ENCODE results near the gene PLAAT2.
A peak's percentile ranks its signal among the peaks of the same experiment; 100 is the strongest.
"Not testable (repeated sequence)": the region's sequence is repeated elsewhere in the genome, so short reads cannot be mapped to it uniquely, and the experiment has no call there.

Gene PLAAT2

DNA sequence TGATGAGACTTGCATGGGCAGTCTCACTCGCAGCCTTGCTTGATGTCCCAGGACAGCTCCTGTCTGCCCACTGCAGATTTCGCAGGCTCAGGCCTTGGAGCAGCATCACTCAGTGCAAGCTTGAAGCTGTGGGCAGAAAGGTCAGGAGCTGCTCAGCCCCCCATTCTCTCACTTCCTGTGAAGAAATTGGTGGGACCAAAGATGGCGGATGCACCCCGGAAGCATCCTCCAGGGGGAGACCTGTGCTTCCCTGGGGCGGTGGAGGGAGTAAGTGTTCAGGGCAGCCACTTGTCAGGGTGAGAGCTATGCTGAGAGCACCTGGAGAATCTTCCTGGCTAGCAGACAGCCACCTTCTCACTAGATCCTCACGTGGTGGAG is 11.3 kb downstream of the PLAAT2 start:
- Histone ChIP-seq H3K27ac (peak overlapping the region in 3 of 21 experiments; percentile 44 to 69 (median 58)), H3K4me3 (no peak overlapping the region)

DNA sequence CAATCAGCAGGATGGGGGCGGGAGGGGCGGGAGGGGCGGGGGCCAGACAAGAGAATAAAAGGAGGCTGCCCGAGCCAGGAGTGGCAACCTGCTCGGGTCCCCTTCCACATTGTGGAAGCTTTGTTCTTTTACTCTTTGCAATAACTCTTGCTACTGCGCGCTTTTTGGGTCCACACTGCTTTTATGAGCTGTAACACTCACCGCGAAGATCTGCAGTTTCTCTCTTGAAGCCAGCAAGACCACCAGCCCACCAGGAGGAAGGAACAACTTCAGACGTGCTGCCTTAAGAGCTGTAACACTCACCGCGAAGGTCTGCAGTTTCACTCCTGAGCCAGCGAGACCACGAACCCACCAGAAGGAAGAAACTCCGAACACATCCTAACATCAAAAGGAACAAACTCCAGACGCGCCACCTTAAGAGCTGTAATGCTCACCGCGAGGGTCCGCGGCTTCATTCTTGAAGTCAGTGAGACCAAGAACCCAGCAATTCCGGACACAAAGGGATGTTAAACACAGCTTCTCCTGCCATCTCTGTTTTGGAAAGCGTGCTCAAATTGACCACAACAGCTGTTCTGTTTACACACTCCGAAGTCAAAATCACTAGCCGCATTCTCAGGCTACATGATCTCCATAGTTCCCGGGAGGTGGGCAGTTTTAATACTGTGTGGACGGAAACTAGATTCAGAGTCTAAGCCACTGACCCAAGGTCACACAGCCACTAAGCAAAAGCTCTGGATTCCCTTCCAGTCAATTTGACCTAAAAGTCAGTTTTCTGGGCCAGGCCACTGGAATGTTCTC is 11.9 kb downstream of the PLAAT2 start:
- Histone ChIP-seq H3K27ac (peak overlapping the region in 3 of 21 experiments; percentile 44 to 69 (median 58)), H3K4me3 (no peak overlapping the region)

DNA sequence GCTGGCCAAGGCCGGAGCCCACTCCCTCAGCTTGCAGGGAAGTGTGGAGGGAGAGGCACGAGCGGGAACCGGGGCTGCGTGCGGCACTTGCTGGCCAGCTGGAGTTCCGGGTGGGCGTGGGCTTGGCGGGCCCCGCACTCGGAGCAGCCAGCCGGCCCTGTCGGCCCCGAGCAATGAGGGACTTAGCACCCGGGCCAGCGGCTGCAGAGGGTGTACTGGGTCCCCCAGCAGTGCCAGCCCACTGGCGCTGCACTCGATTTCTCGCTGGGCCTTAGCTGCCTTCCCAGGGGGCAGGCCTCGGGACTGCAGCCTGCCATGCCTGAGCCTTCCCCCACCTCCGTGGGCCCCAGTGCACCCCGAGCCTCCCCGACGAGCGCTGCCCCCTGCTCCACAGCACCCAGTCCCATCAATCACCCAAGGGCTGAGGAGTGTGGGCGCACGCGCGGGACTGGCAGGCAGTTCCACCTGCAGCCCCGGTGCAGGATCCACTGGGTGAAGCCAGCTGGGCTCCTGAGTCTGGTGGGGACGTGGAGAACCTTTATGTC is 13.0 kb downstream of the PLAAT2 start:
- not testable (repeated sequence) for H3K4me3 ChIP-seq, H3K27ac ChIP-seq

DNA sequence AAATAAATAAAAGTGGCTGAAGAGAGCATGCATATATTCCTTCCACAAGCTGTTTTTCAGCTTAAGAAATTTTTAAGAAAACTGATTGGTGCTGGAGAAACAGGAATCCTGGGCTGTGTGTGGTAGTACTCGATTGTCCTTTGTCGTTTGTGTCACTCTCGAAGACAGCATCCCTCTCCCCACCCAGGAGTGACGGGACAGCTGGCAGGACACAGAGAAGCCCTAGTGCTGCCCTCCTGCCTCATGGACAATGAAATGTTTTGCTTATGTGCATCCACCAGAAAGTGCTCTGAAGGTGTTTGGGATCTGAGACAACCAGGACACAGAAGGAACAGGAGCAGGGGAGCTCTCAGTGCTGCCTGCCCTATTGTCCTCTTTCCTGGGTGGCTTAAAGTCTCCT is 13.8 kb downstream of the PLAAT2 start:
- Histone ChIP-seq H3K4me3 (no peak overlapping the region), H3K27ac (no peak overlapping the region)

DNA sequence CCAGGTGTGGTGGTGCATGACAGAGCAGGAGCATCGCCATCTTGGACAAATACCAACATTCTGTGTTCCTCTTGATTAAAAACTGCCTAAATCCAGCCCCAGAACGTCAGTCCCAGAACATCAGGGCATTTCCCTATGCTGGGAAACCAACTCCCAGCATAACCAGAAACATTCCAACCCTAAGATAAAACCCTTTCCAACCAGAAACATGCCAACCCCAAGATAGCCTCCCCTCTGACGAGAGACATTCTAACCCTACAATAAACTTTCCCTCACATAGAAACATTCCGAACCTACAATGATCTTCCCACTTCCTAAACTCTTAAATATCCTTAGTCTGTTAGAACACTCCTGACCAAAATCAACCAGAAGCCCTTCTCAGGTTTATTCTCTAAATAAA is 15.0 kb downstream of the PLAAT2 start:
- Histone ChIP-seq H3K27ac (no peak overlapping the region), H3K4me3 (no peak overlapping the region)

DNA sequence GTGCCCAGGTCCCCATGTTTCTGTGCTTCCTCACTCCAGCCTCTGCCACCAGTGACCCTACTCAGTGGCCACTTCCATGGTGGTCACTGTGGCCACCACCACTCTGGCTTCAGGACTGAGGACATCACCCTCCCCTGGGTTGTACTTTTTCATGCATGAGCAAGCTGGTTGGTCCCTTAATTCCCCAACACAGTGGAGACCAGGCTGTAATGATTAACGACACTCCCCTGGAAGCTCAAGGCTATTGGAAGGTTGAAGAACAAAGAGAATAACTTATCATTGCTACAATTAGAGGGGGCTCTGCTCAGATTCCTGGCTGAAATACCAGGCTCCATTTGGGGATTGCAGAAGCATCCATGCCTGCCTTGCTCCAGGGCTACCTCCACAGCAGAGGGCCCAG is 16.1 kb downstream of the PLAAT2 start:
- Histone ChIP-seq H3K27ac (no peak overlapping the region), H3K4me3 (no peak overlapping the region)

DNA sequence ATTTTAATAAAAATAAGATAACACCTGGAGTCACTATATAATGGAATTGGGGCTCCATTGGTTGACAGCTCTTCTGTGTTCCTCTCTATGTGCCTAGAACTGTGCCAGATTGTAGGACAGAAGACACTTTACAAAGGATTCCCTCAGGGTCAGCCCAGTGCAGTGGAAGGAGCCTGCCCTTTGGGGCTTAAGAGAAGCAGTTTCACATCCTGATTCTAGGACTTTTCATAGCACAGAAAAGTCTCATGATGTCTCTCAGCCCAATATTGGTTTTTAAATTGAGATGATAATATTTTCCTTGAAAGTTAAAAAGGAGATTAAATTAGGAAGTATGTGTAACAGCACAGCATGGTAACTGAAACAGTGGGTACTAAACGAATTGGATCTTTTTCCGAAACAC is 19.5 kb downstream of the PLAAT2 start:
- Histone ChIP-seq H3K4me3 (no peak overlapping the region), H3K27ac (no peak overlapping the region)

DNA sequence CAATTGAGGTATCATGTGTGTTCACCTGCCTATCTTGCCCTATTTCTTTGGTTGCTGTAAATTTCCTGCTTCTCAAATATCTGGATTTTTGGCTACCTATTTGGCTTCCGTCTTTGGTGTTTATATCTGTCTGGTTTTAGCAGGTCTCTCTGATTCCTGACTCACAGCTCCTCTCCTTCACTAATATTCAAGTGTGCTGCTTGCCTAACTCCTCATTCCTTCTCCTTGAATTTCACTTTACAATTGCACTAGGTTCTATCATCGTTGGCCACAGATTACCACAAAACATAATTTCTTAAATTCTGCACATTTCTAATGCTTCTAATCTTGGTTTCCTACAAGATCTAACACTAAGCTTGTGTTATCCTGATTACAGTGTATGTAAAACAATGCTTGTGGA is 20.7 kb downstream of the PLAAT2 start:
- H3K4me3 ChIP-seq, H3K27ac ChIP-seq: not testable (repeated sequence)

DNA sequence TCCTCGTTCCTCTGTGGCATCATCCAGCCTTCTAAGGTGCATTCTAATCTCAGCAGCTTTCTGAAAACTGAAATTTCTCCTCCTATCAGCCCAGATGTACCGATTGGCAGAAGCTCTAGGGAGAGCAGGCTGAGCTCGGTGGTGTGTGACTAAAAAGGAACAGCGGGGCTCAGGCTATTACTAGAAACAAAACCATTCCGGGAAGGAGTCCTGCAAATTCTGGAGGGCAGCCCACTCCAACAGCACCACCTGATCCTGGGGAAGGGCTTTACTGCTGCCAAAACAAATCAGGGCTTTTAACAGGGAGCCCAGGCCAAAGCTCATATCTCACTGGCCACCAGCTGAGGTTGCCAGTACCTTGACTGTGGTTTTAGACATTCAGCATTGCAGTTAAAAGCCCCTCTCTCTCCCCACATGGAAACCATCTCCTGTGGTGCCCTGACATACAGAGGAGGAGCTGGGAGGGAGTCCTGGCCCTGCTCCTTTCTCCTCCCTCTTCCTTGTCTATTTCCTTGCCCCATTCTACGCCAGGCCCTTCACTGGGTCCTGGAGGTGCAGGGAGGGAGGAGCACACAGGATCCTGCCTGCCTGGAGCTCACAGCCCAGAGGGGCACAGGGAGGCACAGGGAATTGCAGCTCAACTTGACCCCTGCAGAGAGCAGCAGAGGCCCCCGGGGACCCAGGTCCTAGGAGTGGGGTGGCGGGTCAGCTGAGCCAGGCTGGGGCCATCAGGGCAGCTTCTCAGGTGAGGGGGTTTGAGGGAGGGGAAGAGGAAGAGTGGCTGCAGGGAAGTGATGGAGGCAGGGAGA is 25.7 kb downstream of the PLAAT2 start:
- Histone ChIP-seq H3K4me3 (peak overlapping the region; percentile 20 to 49 (median 30)), H3K27ac (peak overlapping the region; percentile 6 to 90 (median 74))

DNA sequence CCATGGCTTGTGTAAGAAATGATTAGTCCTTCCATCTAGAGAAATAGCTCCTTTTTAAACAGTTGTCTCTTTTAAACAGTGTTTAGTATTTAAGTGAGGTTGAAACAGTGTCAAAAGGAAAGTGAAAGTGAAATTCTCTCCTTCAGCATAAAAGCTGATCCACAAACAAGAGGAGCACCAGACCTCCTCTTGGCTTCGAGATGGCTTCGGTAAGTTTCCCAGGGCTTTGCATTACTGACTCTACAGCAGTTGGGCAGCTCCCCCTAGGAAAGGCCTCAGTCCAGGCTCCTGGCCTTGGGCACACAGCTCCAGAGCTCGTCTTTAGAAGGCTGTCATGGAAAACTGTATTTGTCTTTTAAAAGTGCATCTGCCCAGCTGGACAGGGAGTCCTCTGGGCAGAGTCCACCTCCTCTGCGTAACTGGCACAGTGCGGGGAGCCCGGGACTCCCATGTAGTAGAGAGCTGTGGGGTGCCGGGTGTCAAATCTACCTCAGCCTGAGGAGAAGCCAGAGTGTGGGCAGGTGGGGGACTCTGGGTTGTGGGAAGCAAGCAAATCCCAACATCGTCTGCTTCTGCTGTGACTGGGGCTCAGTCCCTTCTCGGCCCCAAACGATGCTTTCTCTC is 26.4 kb downstream of the PLAAT2 start, which contains the start of gene PLAAT4:
Gene PLAAT4, plus strand, starts transcription at position 140 of the 624 bp plus-strand sequence. Its CDS starts 61 bp downstream, at position 201.
- H3K27ac ChIP-seq: peak within 1 kb of the TSS; percentile 6 to 90 (median 74)
- peak within 1 kb of the TSS; percentile 20 to 49 (median 30) for H3K4me3 ChIP-seq

DNA sequence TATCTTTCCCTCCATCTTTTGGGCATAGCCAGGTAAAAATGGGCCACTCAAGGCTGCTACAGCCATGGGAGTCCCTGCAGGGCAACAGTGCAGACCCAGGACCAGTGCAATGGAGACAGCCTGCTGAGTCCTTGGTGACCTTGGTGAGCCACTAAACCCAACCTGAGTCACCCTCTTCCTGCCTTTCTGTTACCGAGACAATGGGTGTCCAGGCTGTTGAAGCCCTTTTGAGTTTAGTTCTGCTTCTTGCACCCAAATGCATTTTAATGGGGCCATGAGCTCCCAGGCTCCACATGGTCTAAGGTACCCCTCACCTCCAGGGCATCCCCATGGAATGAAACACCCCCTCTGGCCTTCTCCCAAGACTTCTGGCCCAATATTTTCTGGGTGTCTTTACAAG is 27.4 kb downstream of the PLAAT2 start:
- Histone ChIP-seq H3K4me3 (no peak overlapping the region), H3K27ac (peak overlapping the region in 9 of 21 experiments; percentile 66 to 90 (median 78))

DNA sequence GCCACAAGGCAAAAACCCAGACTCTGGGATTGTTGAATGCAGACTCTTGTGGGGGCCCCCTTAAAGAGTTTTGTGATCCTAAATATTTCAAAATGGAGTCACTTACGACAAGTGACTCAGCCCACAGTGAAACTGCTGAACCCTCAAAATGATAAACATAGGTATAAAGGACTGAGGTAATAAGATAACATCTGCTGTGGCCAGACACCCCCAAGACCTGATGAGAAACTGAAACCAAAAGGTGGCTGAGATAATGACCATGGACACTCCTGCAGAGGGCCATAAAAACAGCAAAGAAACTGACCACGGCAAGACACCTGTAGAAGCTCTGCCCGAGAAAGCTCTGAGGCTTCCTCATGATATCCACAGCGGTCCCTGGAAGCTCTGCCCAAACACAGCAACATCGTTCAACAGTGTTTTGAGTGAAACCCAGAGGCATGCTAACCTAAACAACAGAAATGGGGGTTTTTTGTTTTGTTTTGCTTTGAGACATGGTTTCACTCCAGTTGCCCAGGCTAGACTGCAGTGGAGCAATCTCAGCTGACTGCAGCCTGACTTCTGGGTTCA is 28.2 kb downstream of the PLAAT2 start:
- H3K4me3 ChIP-seq: no peak overlapping the region
- H3K27ac ChIP-seq: peak overlapping the region in 8 of 21 experiments; percentile 0 to 90 (median 76)

DNA sequence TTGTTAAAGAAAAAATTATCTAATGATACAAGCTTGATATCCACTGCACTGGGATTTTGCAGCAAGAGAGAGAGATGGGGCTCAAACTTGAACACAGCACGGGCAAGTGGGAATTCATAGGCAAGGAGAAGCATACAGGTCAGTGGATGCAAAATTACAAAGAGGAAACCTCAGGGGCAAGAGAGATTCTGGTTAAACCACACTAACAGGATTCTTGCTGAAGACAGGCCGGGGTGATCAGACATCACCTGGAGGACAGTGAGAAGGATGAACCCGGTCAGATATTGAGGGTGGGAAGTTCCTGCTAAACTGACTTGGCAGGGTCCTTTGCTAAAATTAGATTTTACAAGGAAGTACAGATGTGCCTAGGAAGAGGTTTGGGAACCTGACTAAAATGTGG is 29.1 kb downstream of the PLAAT2 start:
- H3K27ac ChIP-seq: peak overlapping the region in 2 of 21 experiments; percentile 15 to 88

DNA sequence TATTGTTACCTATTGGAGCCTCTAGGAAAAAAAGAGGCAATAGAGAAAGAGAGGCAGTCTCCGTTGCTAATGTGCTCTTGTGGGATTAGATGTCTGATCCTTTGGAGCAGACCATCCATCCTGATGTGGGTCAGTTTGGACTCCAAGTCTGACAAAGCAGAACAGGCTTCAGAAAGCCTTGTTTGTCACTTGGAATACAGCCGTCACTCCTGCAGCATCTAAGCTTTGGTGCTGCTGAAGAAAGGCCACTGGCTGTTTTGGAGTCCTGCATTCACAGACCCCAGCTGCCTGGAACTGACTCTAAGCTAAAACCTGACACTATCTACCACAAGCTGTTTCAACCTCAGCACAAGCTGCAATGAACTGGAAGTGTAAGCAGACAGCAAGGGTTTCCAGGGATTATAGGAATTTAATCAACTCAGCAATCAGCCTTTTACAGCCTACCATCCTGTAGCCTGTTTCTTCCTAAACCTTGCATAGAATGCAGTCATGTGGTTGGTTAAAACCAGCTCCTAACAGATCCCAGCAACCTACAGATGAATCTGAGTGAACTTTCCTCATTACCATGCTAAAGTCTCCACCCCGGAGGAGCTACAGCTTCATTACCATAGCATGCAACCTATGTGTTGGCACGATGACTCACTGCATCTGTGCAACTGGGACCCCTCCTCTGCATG is 30.2 kb downstream of the PLAAT2 start:
- no peak overlapping the region for H3K4me3 ChIP-seq
- H3K27ac ChIP-seq: no peak overlapping the region

More for the DNA sequence above, 29.1 kb downstream of the PLAAT2 start:
- H3K4me3 ChIP-seq: no peak overlapping the region

DNA sequence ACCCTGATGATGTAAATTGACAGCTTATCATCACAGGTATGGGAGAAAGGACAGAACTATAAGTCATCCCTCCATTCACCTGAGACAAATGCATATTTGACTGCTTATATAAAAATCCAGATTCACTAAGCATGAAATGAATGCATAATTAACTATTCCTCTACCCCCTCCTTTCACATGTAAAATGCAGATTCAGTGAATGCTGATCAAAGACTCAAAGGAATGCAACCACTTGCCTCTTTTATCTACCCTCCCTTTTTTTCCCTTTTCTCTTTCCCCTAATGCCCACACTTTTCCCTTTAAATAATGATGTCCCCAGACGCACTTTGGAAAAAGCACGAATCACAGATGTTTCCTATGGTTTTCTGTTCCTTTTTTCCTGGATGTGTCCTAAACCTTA is 31.1 kb downstream of the PLAAT2 start:
- no peak overlapping the region for H3K27ac ChIP-seq
- no peak overlapping the region for H3K4me3 ChIP-seq

DNA sequence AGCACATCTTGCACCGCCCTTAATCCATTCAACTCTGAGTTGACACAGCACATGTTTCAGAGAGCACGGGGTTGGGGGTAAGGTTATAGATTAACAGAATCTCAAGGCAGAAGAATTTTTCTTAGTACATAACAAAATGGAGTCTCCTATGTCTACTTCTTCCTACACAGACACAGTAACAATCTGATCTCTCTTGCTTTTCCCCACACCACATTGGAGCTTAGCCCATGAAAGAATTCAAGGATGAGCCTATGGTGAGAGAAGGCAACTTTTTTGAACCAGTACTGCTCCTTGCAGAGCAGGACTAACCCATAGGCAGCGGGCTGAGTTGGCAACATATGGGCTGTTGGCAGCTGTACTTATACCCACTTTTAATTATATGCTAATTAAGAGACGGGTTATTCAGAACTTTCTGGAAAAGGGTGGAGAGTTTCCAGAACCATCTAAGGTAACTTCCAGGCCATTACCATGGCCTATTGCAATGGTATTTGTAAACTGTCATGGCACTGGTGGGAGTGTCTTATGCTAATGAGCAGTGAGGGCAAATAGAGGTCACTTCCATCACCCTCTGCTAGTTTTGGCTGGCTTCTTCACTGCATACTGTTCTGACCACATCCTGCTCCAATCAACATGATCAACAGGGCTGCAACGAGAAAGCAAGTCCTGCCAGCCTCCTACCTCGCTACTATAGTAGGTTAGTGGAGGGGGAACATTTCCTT is 31.9 kb downstream of the PLAAT2 start:
- not testable (repeated sequence) for H3K4me3 ChIP-seq, H3K27ac ChIP-seq

DNA sequence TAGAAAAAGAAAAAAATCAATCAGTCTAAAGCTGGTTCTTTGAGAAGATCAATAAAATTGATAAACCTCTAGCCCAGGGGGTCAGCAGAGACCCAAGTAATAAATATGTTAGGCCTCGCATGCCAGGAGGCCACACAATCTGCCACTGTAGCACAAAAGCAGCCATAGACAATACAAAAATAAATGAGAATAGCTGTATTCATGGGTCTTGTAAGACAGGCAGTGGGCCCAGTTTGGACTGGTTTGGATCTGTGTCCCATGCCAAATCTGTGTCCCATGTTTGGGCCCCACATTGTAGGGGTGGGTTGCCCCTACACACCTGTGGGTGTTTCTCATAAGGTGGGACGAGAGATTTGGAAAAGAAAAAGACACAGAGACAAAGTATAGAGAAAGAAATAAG is 33.2 kb downstream of the PLAAT2 start:
- no peak overlapping the region for H3K27ac ChIP-seq
- no peak overlapping the region for H3K4me3 ChIP-seq

DNA sequence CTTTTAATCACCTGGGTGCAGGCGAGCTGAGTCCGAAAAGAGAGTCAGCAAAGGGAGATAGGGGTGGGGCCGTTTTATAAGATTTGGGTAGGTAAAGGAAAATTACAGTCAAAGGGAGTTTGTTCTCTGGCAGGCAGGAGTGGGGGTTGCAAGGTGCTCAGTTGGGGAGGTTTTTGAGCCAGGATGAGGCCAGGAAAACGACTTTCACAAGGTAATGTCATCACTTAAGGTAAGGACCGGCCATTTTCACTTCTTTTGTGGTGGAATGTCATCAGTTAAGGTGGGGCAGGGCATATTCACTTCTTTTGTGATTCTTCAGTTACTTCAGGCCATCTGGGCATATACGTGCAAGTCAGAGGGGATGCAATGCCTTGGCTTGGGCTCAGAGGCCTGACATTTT is 33.8 kb downstream of the PLAAT2 start:
- not testable (repeated sequence) for H3K4me3 ChIP-seq, H3K27ac ChIP-seq
